GM23338 (cell line): ENCODE data around the gene TBC1D10B. TPM values are rescaled to one million over a fixed set of nuclear protein-coding genes. Genes with fewer than 3 reads are reported as not detected.
A peak's percentile ranks its signal among the peaks of the same experiment; 100 is the strongest.

ENCODE experiments used
- ATAC-seq: fragments of 200-7000 bp; cut with Tn5 transposase; 3 replicates; pipeline ENCODE4 v1.9.1; 2020
- DNase-seq: peaks from one replicate; pipeline ENCODE4 v3.0.0-alpha.2; 2015; ENCODE audit warnings: low spot score
- H2AFZ ChIP-seq: fragments of 200-600 bp; sonication (generic); 2 replicates; pipeline ENCODE4 v1.8.0; 2016; ENCODE audit warnings: antibody characterized with exemption, mild to moderate bottlenecking, moderate library complexity
- H3F3A ChIP-seq: fragments of 200-600 bp; sonication (generic); replicated peaks from 2 replicates; pipeline ENCODE4 v1.8.0; 2017; ENCODE audit warnings: antibody characterized with exemption, mixed run types, low read depth
- H3K27ac ChIP-seq: fragments of 200-600 bp; sonication (generic); 2 replicates; pipeline ENCODE4 v1.6.1; 2016; ENCODE audit warnings: low read depth
- H3K27me3 ChIP-seq: fragments of 200-600 bp; sonication (generic); 2 replicates; pipeline ENCODE4 v1.8.0; 2016; ENCODE audit warnings: mild to moderate bottlenecking, mixed run types, moderate library complexity; ENCODE audit not compliant: insufficient read depth
- H3K36me3 ChIP-seq: fragments of 200-600 bp; sonication (generic); 2 replicates; pipeline ENCODE4 v1.8.0; 2016; ENCODE audit warnings: mild to moderate bottlenecking; ENCODE audit not compliant: insufficient read depth
- H3K4me1 ChIP-seq: fragments of 200-600 bp; sonication (generic); 2 replicates; pipeline ENCODE4 v1.8.0; 2016; ENCODE audit warnings: mild to moderate bottlenecking, moderate library complexity; ENCODE audit not compliant: insufficient read depth
- H3K4me2 ChIP-seq: fragments of 200-600 bp; sonication (generic); 2 replicates; pipeline ENCODE4 v1.7.1; 2017; ENCODE audit warnings: mixed run types
- H3K4me3 ChIP-seq: fragments of 200-600 bp; sonication (generic); 2 replicates; pipeline ENCODE4 v1.6.1; 2016; ENCODE audit warnings: mixed run types
- H3K79me2 ChIP-seq: fragments of 200-600 bp; sonication (generic); replicated peaks from 2 replicates; pipeline ENCODE4 v1.8.0; 2017; ENCODE audit warnings: mild to moderate bottlenecking; ENCODE audit not compliant: insufficient read depth
- H3K9me2 ChIP-seq: fragments of 200-600 bp; sonication (generic); 2 replicates; pipeline ENCODE4 v1.8.0; 2017; ENCODE audit not compliant: insufficient read depth
- H4K20me1 ChIP-seq: fragments of 200-600 bp; sonication (generic); replicated peaks from 2 replicates; pipeline ENCODE4 v1.8.0; 2017; ENCODE audit warnings: mild to moderate bottlenecking; ENCODE audit not compliant: insufficient read depth
- H3K27ac Mint-ChIP-seq: 2 replicates; pipeline ENCODE4 v1.8.0; 2020; ENCODE audit warnings: inconsistent platforms, mild to moderate bottlenecking, moderate library complexity, mixed read lengths
- H3K27me3 Mint-ChIP-seq: 3 replicates; pipeline ENCODE4 v1.8.0; 2022; ENCODE audit warnings: low read depth, mild to moderate bottlenecking, moderate library complexity, mixed read lengths, inconsistent platforms; ENCODE audit not compliant: insufficient read depth, poor library complexity
- H3K36me3 Mint-ChIP-seq: 3 replicates; pipeline ENCODE4 v1.8.0; 2021; ENCODE audit warnings: low read depth, mild to moderate bottlenecking, inconsistent platforms, moderate library complexity, mixed read lengths
- H3K4me1 Mint-ChIP-seq: 3 replicates; pipeline ENCODE4 v1.8.0; 2020; ENCODE audit warnings: mild to moderate bottlenecking, inconsistent platforms, mixed read lengths
- H3K4me3 Mint-ChIP-seq: 3 replicates; pipeline ENCODE4 v1.8.0; 2021; ENCODE audit warnings: moderate library complexity, mild to moderate bottlenecking, inconsistent platforms, mixed read lengths
- H3K9me3 Mint-ChIP-seq: 3 replicates; pipeline ENCODE4 v1.8.0; 2020; ENCODE audit warnings: moderate library complexity, mild to moderate bottlenecking, inconsistent platforms, mixed read lengths
- CREB1 ChIP-seq: fragments of 250-450 bp; sonication (Bioruptor Pico); IDR thresholded peaks from 2 replicates; pipeline ENCODE4 v1.5.0; 2020; ENCODE audit warnings: low read depth, mild to moderate bottlenecking, moderate library complexity
- CTCF ChIP-seq, 2 experiments: fragments of 200-600 bp in 1 of 2; sonication (generic) in 1 of 2; conservative IDR thresholded peaks; 2 replicates each; pipeline versions ENCODE4 v1.5.1 to v1.6.1; 2016 to 2017; ENCODE audit warnings: antibody characterized with exemption in 2 of 2, low read depth in 2 of 2, mild to moderate bottlenecking in 2 of 2, moderate library complexity in 1 of 2
- ETS1 ChIP-seq: IDR thresholded peaks from 2 replicates; pipeline ENCODE4 v1.6.1; 2016; ENCODE audit warnings: antibody characterized with exemption
- EZH2 ChIP-seq: fragments of 200-600 bp; sonication (generic); IDR thresholded peaks from one replicate; pipeline ENCODE4 v1.8.0; 2017; ENCODE audit warnings: antibody characterized with exemption, mild to moderate bottlenecking, low read depth; ENCODE audit not compliant: unreplicated experiment
- EZH2phosphoT487 ChIP-seq: fragments of 200-600 bp; sonication (generic); IDR thresholded peaks from one replicate; pipeline ENCODE4 v1.8.1; 2018; ENCODE audit warnings: antibody characterized with exemption; ENCODE audit not compliant: unreplicated experiment
- JUNB ChIP-seq: IDR thresholded peaks from one replicate; pipeline ENCODE4 v1.6.1; 2016; ENCODE audit warnings: antibody characterized with exemption; ENCODE audit not compliant: unreplicated experiment
- NANOG ChIP-seq: IDR thresholded peaks from 2 replicates; pipeline ENCODE4 v1.6.1; 2016; ENCODE audit warnings: antibody characterized with exemption, borderline replicate concordance
- POLR2AphosphoS5 ChIP-seq: IDR thresholded peaks from 2 replicates; pipeline ENCODE4 v1.6.1; 2016; ENCODE audit warnings: antibody characterized with exemption, low read depth
- REST ChIP-seq: IDR thresholded peaks from one replicate; pipeline ENCODE4 v1.6.1; 2018; ENCODE audit warnings: antibody characterized with exemption; ENCODE audit not compliant: unreplicated experiment
- STAT1 ChIP-seq: IDR thresholded peaks from one replicate; pipeline ENCODE4 v1.6.1; 2016; ENCODE audit warnings: antibody characterized with exemption; ENCODE audit not compliant: unreplicated experiment
- ZNF114 ChIP-seq: fragments of 250-450 bp; sonication (Bioruptor Pico); IDR thresholded peaks from 2 replicates; pipeline ENCODE4 v1.5.0; 2020; ENCODE audit warnings: mild to moderate bottlenecking, moderate library complexity
- ZNF331 ChIP-seq: fragments of 250-450 bp; sonication (Bioruptor Pico); IDR thresholded peaks from 2 replicates; pipeline ENCODE4 v1.5.0; 2020; ENCODE audit warnings: low read depth, mild to moderate bottlenecking, moderate library complexity
- ZNF462 ChIP-seq: fragments of 250-450 bp; sonication (Bioruptor Pico); IDR thresholded peaks from 2 replicates; pipeline ENCODE4 v1.5.0; 2020; ENCODE audit warnings: mild to moderate bottlenecking, moderate library complexity
- polyA plus RNA-seq: library from polyadenylated mRNA; unstranded; fragments of >200 nt; fragmentation: Nextera tagmentation; extraction: Ambion mirVana; gene quantifications from 2 replicates; pipeline ENCODE4 v1.2.1, GENCODE V29; 2016
- total RNA-seq: library from RNA; depleted of rRNA; stranded (reverse); fragments of >200 nt; shearing (Covaris generic); gene quantifications from 2 replicates; pipeline ENCODE4 v1.2.3, GENCODE V29; 2014

TBC1D10B gene
- total and polyA plus RNA-seq, 2 experiments from 2014 or later = 13.3 to 30.8 TPM

GRCh38 chr16:30375864-30376263 lies 5.6 kb upstream of the TBC1D10B start:
- H3K4me1 ChIP-seq = peaks cover 11% of the 10 kb centered on the region
- H2AFZ ChIP-seq = no peak overlapping the region
- H3K4me3 ChIP-seq = no peak overlapping the region
- H3K27me3 ChIP-seq = no peaks in the 10 kb centered on the region
- no peaks in the 10 kb centered on the region for H3K9me2 ChIP-seq
- peak; percentile 46 for DNase-seq
- no peaks in the 10 kb centered on the region for H3K36me3 ChIP-seq
- Mint-ChIP-seq H3K36me3 (peaks cover 3% of the 10 kb centered on the region; the same call in 2 of the 3 replicates), H3K4me1 (peaks cover 27% of the 10 kb centered on the region), H3K9me3 (no peaks in the 10 kb centered on the region; the same call in 1 of the 3 replicates), H3K27ac (no peak overlapping the region), H3K27me3 (peaks cover 30% of the 10 kb centered on the region), H3K4me3 (0 out of 3 replicates have a peak overlapping the region, but pooled peaks have one; percentile 12)
- H3K79me2 ChIP-seq = 0 out of 2 replicates have a peak, but pooled peaks cover 4% of the 10 kb centered on the region
- no peak for TF ChIP-seq NANOG
- TF ChIP-seq ZNF114 (CRISPR knock-in tag) = no peak
- TF ChIP-seq CREB1 (CRISPR knock-in tag) = no peak
- TF ChIP-seq JUNB = no peak
- no peak for TF ChIP-seq POLR2AphosphoS5
- TF ChIP-seq ZNF331 (CRISPR knock-in tag) = no peak
- no peak for TF ChIP-seq EZH2phosphoT487
- no peak for TF ChIP-seq REST
- no peak for TF ChIP-seq EZH2
- no peak for TF ChIP-seq ZNF462 (CRISPR knock-in tag)
- TF ChIP-seq STAT1 = no peak
- no peak for TF ChIP-seq CTCF (conservative IDR thresholded peaks at IDR 0.05; ENCODE audit: low read depth in 2 of 2)
- no peak for TF ChIP-seq ETS1
- H3K27ac ChIP-seq = peak overlapping the region; percentile 100; the same call in 1 of the 2 replicates
- no peak for ATAC-seq
- no peak overlapping the region; the same call in 1 of the 2 replicates for H3K4me2 ChIP-seq
- peaks cover 24% of the 10 kb centered on the region for H3F3A ChIP-seq
- no peaks in the 10 kb centered on the region for H4K20me1 ChIP-seq
